ENCODE measurements around the gene UPF3B. TPM values are rescaled to one million over a fixed set of nuclear protein-coding genes. Genes with fewer than 3 reads are reported as not detected.
"Not testable (repeated sequence)": the region's sequence is repeated elsewhere in the genome, so short reads cannot be mapped to it uniquely, and the experiment has no call there.

Gene UPF3B
- total and polyA plus RNA-seq, 2 donors (not counting 1 experiment from before 2014, with no cell fraction given), result 3.1 to 8.1 TPM

GRCh38 chrX:119895843-119896326 lies 43.1 kb upstream of the UPF3B start, which contains the start of gene AKAP14:
AKAP14 (plus strand) TSS chrX:119895893; CDS start chrX:119903224, 7,331 bp downstream.
- Histone ChIP-seq H3K4me2 (ENCODE audit: extremely low read depth, insufficient read depth, low read length) (no peak within 1 kb of the TSS), H3K27ac (ENCODE audit: insufficient read depth, low read length) (no peak within 1 kb of the TSS), H3K79me2 (ENCODE audit: control insufficient read depth, insufficient read depth, low read length) (no peaks in the 10 kb centered on the region), H3K9me3 (ENCODE audit: control insufficient read depth, insufficient read depth, low read depth, low read length) (no peaks in the 10 kb centered on the region), H3K4me3 (replicated peaks in 1 of 4; ENCODE audit: control extremely low read depth in 1 of 4, insufficient read depth in 1 of 4, low read depth in 3 of 4, low read length in 4 of 4) (no peak within 1 kb of the TSS), H4K20me1 (ENCODE audit: control insufficient read depth, extremely low read depth, insufficient read depth, low read length) (no peaks in the 10 kb centered on the region), H3K9ac (ENCODE audit: insufficient read depth, low read length) (no peak within 1 kb of the TSS), H3K4me1 (ENCODE audit: control insufficient read depth, extremely low read depth, insufficient read depth, low read length) (no peaks in the 10 kb centered on the region), H3K27me3 (ENCODE audit: control insufficient read depth, insufficient read depth, low read length) (no peaks in the 10 kb centered on the region), H3K36me3 (ENCODE audit: control insufficient read depth, insufficient read depth, low read length) (no peaks in the 10 kb centered on the region), H2AFZ (ENCODE audit: low read length) (no peak within 1 kb of the TSS)
- TF ChIP-seq EZH2 (IDR thresholded peaks at IDR 0.05; ENCODE audit: low read length, missing control alignments), result no peak
- no peak for TF ChIP-seq CTCF (conservative IDR thresholded peaks at IDR 0.05 in 1 of 2, IDR thresholded peaks at IDR 0.05 in 1 of 2; ENCODE audit: low read depth in 1 of 2, low read length in 2 of 2)
- DNase-seq (ENCODE audit: low read depth in 2 of 2), result no peak

GRCh38 chrX:119891961-119892692 lies 39.4 kb upstream of the UPF3B start:
- not testable (repeated sequence) for H2AFZ ChIP-seq (ENCODE audit: low read length); H3K9me3 ChIP-seq (ENCODE audit: control insufficient read depth, insufficient read depth, low read depth, low read length); H3K4me1 ChIP-seq (ENCODE audit: control insufficient read depth, extremely low read depth, insufficient read depth, low read length); H3K27me3 ChIP-seq (ENCODE audit: control insufficient read depth, insufficient read depth, low read length); H3K9ac ChIP-seq (ENCODE audit: insufficient read depth, low read length); H3K4me2 ChIP-seq (ENCODE audit: extremely low read depth, insufficient read depth, low read length); H3K4me3 ChIP-seq (replicated peaks in 1 of 4; ENCODE audit: control extremely low read depth in 1 of 4, insufficient read depth in 1 of 4, low read depth in 3 of 4, low read length in 4 of 4); H3K27ac ChIP-seq (ENCODE audit: insufficient read depth, low read length); H4K20me1 ChIP-seq (ENCODE audit: control insufficient read depth, extremely low read depth, insufficient read depth, low read length); H3K36me3 ChIP-seq (ENCODE audit: control insufficient read depth, insufficient read depth, low read length); H3K79me2 ChIP-seq (ENCODE audit: control insufficient read depth, insufficient read depth, low read length)
- peak in 1 of 2 donors; percentile 31 for DNase-seq (ENCODE audit: low read depth in 2 of 2)

GRCh38 chrX:119890626-119891025 lies 37.9 kb upstream of the UPF3B start:
- not testable (repeated sequence) for H3K36me3 ChIP-seq (ENCODE audit: control insufficient read depth, insufficient read depth, low read length); H4K20me1 ChIP-seq (ENCODE audit: control insufficient read depth, extremely low read depth, insufficient read depth, low read length); DNase-seq (ENCODE audit: low read depth in 2 of 2); H3K4me3 ChIP-seq (replicated peaks in 1 of 4; ENCODE audit: control extremely low read depth in 1 of 4, insufficient read depth in 1 of 4, low read depth in 3 of 4, low read length in 4 of 4); H2AFZ ChIP-seq (ENCODE audit: low read length); H3K4me2 ChIP-seq (ENCODE audit: extremely low read depth, insufficient read depth, low read length); H3K9ac ChIP-seq (ENCODE audit: insufficient read depth, low read length); H3K27ac ChIP-seq (ENCODE audit: insufficient read depth, low read length); H3K27me3 ChIP-seq (ENCODE audit: control insufficient read depth, insufficient read depth, low read length); H3K4me1 ChIP-seq (ENCODE audit: control insufficient read depth, extremely low read depth, insufficient read depth, low read length); H3K79me2 ChIP-seq (ENCODE audit: control insufficient read depth, insufficient read depth, low read length); H3K9me3 ChIP-seq (ENCODE audit: control insufficient read depth, insufficient read depth, low read depth, low read length)

Data from fibroblast of lung (primary cell).